Fibroblast of the aortic adventitia (primary cell): ENCODE results near the gene TCP10L. TPM values are rescaled to one million over a fixed set of nuclear protein-coding genes. Genes with fewer than 3 reads are reported as not detected.
"Not testable (repeated sequence)": the region's sequence is repeated elsewhere in the genome, so short reads cannot be mapped to it uniquely, and the experiment has no call there.

Experiments
- DNase-seq: peaks from one replicate; pipeline ENCODE4 v3.0.0-alpha.2; 2010; ENCODE audit warnings: low read depth
- H3K4me3 ChIP-seq: 2 replicates; pipeline ENCODE4 v1.5.1; 2011; ENCODE audit warnings: low read depth, mild to moderate bottlenecking, control low read depth, low read length, moderate library complexity
- CTCF ChIP-seq: IDR thresholded peaks from 2 replicates; pipeline ENCODE4 v1.5.1; 2011; ENCODE audit warnings: mild to moderate bottlenecking, low read length, control low read depth, inconsistent platforms; ENCODE audit not compliant: insufficient read depth
- total RNA-seq: library from RNA; depleted of rRNA; stranded (reverse); fragments of >200 nt; gene quantifications from 2 replicates; pipeline ENCODE4 v1.2.3, GENCODE V29; 2012; ENCODE audit warnings: low replicate concordance

TCP10L gene
- total RNA-seq, 1 donor: 0.45 TPM

GRCh38 chr21:32611471-32611997 is 26.2 kb upstream of the TCP10L start:
- no peak for TF ChIP-seq CTCF
- peak overlapping the region; percentile 96 for H3K4me3 ChIP-seq
- DNase-seq: peak; percentile 11

DNA sequence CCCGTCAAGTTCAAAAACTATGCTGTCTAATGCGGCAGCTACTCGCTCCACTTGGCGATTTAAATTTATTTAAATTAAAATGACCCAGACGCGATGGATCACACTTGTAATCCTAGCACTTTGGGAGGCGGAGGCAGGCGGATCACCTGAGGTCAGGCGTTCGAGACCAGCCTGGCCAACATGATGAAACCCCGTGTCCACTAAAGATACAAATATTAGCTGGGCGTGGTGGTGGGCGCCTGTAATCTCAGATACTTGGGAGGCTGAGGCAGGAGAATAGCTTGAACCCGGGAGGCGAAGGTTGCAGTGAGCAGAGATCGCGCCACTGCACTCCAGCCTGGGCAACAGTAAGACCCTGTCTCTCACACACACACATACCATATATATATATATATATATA is 25.6 kb upstream of the TCP10L start:
- peak overlapping the region; percentile 55 for H3K4me3 ChIP-seq

GRCh38 chr21:32608851-32609250 is 23.5 kb upstream of the TCP10L start:
- DNase-seq: no peak
- no peak overlapping the region for H3K4me3 ChIP-seq
- no peak for TF ChIP-seq CTCF

More for the DNA sequence above, 25.6 kb upstream of the TCP10L start:
- DNase-seq: not testable (repeated sequence)

DNA sequence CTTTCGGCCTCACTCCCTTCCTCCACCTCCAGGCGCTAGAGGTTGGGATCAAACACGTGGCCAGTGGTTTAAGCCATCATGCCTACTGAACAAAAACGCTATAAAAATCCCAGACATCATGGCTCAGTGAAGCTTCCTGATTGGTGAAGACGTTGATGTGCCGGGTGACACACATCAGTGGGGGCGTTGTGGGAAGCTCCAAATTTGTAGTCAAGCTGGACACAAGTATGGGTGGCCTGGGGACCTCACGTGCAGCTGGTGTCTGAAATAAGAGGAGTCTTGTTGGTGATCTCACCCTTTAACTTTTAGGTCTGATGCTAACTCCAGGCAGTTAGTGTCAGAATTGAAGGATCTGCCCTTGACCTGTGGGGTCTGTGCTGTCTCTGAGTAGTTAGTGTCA is 20.1 kb upstream of the TCP10L start:
- no peak overlapping the region for H3K4me3 ChIP-seq
- DNase-seq: no peak
- no peak for TF ChIP-seq CTCF

GRCh38 chr21:32604464-32604863 is 19.1 kb upstream of the TCP10L start:
- no peak for DNase-seq
- H3K4me3 ChIP-seq: no peak overlapping the region
- no peak for TF ChIP-seq CTCF

- no peak for TF ChIP-seq CTCF
- H3K4me3 ChIP-seq: no peak overlapping the region
- no peak for DNase-seq
These were observed 17.8 kb upstream of the TCP10L start for GRCh38 chr21:32603131-32603530.

- TF ChIP-seq CTCF: no peak
- H3K4me3 ChIP-seq: no peak overlapping the region
- DNase-seq: no peak
These were observed 16.8 kb upstream of the TCP10L start for GRCh38 chr21:32602099-32602498.
